ENCODE data around the gene ASAP2.

Gene ASAP2

GRCh38 chr2:9236045-9236344, 29.4 kb downstream of the ASAP2 start:
- TF ChIP-seq CTCF (IDR thresholded peaks at IDR 0.05; ENCODE audit: insufficient read depth, low read depth, low read length, missing control alignments), result no peak
- no peak overlapping the region for H3K4me3 ChIP-seq (ENCODE audit: low read depth, low read length)
- no peak for DNase-seq (ENCODE audit: low read depth)

- no peak for DNase-seq (ENCODE audit: low read depth)
- no peak for TF ChIP-seq CTCF (IDR thresholded peaks at IDR 0.05; ENCODE audit: insufficient read depth, low read depth, low read length, missing control alignments)
- H3K4me3 ChIP-seq (ENCODE audit: low read depth, low read length), result no peak overlapping the region
Observed at GRCh38 chr2:9236867-9237266, 30.3 kb downstream of the ASAP2 start.

- no peak for TF ChIP-seq CTCF (IDR thresholded peaks at IDR 0.05; ENCODE audit: insufficient read depth, low read depth, low read length, missing control alignments)
- H3K4me3 ChIP-seq (ENCODE audit: low read depth, low read length), result no peak overlapping the region
- DNase-seq (ENCODE audit: low read depth), result no peak
Observed at GRCh38 chr2:9237831-9238230, 31.2 kb downstream of the ASAP2 start.

- DNase-seq (ENCODE audit: low read depth), result no peak
- H3K4me3 ChIP-seq (ENCODE audit: low read depth, low read length), result no peak overlapping the region
- TF ChIP-seq CTCF (IDR thresholded peaks at IDR 0.05; ENCODE audit: insufficient read depth, low read depth, low read length, missing control alignments), result no peak
Observed at GRCh38 chr2:9238591-9239326, 32.1 kb downstream of the ASAP2 start.

GRCh38 chr2:9239616-9240015, 33.0 kb downstream of the ASAP2 start:
- no peak for DNase-seq (ENCODE audit: low read depth)
- no peak overlapping the region for H3K4me3 ChIP-seq (ENCODE audit: low read depth, low read length)
- no peak for TF ChIP-seq CTCF (IDR thresholded peaks at IDR 0.05; ENCODE audit: insufficient read depth, low read depth, low read length, missing control alignments)

- DNase-seq (ENCODE audit: low read depth), result no peak
- TF ChIP-seq CTCF (IDR thresholded peaks at IDR 0.05; ENCODE audit: insufficient read depth, low read depth, low read length, missing control alignments), result no peak
Observed at GRCh38 chr2:9240745-9241144, 34.1 kb downstream of the ASAP2 start.

GRCh38 chr2:9241233-9241632, 34.6 kb downstream of the ASAP2 start:
- no peak for DNase-seq (ENCODE audit: low read depth)
- no peak overlapping the region for H3K4me3 ChIP-seq (ENCODE audit: low read depth, low read length)
- TF ChIP-seq CTCF (IDR thresholded peaks at IDR 0.05; ENCODE audit: insufficient read depth, low read depth, low read length, missing control alignments), result no peak

More at GRCh38 chr2:9240745-9241144, 34.1 kb downstream of the ASAP2 start:
- no peak overlapping the region for H3K4me3 ChIP-seq (ENCODE audit: low read depth, low read length)
